CD8-positive, alpha-beta memory T cell (primary cell): ENCODE measurements around the gene PCDH9. TPM values are rescaled to one million over a fixed set of nuclear protein-coding genes. Genes with fewer than 3 reads are reported as not detected.
A peak's percentile ranks its signal among the peaks of the same experiment; 100 is the strongest.

Experiments used
- CTCF ChIA-PET: fragments of 350-600 bp; sonication (Branson Sonifier 250); formaldehyde crosslinking; loops from one replicate; lab custom pipeline; 2021; ENCODE audit warnings: antibody characterized with exemption; lab: Charles Lee
- POLR2A ChIA-PET: fragments of 350-600 bp; sonication (Branson Sonifier 250); formaldehyde crosslinking; loops from one replicate; lab custom pipeline; 2021; ENCODE audit warnings: antibody characterized with exemption; lab: Charles Lee
- DNase-seq, 5 donors: peaks; one replicate each; pipeline versions ENCODE4 v3.0.0 to v3.0.0-alpha.2; 2020 to 2022; ENCODE audit warnings: mixed read lengths in 1 of 5
- H3K27ac ChIP-seq: one replicate; pipeline ENCODE4 v1.7.0; 2013; ENCODE audit warnings: low read depth, mild to moderate bottlenecking, low read length, moderate library complexity
- H3K27me3 ChIP-seq: 2 replicates; pipeline ENCODE4 v1.7.0; 2013; ENCODE audit warnings: low read length, mild to moderate bottlenecking; ENCODE audit not compliant: insufficient read depth, poor library complexity, severe bottlenecking
- H3K36me3 ChIP-seq: 2 replicates; pipeline ENCODE4 v1.7.0; 2013; ENCODE audit warnings: mild to moderate bottlenecking, low read length, moderate library complexity; ENCODE audit not compliant: insufficient read depth
- H3K4me1 ChIP-seq: 2 replicates; pipeline ENCODE4 v1.7.0; 2013; ENCODE audit warnings: mild to moderate bottlenecking, low read length, moderate library complexity; ENCODE audit not compliant: insufficient read depth
- H3K4me3 ChIP-seq: 2 replicates; pipeline ENCODE4 v1.7.0; 2013; ENCODE audit warnings: mild to moderate bottlenecking, low read length
- H3K9me3 ChIP-seq: 2 replicates; pipeline ENCODE4 v1.7.0; 2013; ENCODE audit warnings: mild to moderate bottlenecking, low read length
- H3K27ac Mint-ChIP-seq, 8 donors: one replicate each; pipeline ENCODE4 v1.8.0; 2020 to 2021; ENCODE audit warnings: mixed read lengths in 8 of 8, mild to moderate bottlenecking in 6 of 8, inconsistent platforms in 3 of 8, moderate library complexity in 3 of 8
- H3K27me3 Mint-ChIP-seq, 2 donors: one replicate each; pipeline ENCODE4 v1.8.0; 2020 to 2021; ENCODE audit warnings: mixed read lengths in 2 of 2, mild to moderate bottlenecking in 1 of 2, moderate library complexity in 1 of 2
- H3K36me3 Mint-ChIP-seq, 3 donors: one replicate each; pipeline ENCODE4 v1.8.0; 2020 to 2021; ENCODE audit warnings: mixed read lengths in 3 of 3, inconsistent platforms in 1 of 3, mild to moderate bottlenecking in 1 of 3
- H3K4me1 Mint-ChIP-seq, 3 donors: one replicate each; pipeline ENCODE4 v1.8.0; 2020 to 2021; ENCODE audit warnings: mixed read lengths in 3 of 3, inconsistent platforms in 1 of 3, mild to moderate bottlenecking in 1 of 3
- H3K4me3 Mint-ChIP-seq, 7 donors: one replicate each; pipeline ENCODE4 v1.8.0; 2020 to 2021; ENCODE audit warnings: mixed read lengths in 7 of 7, mild to moderate bottlenecking in 6 of 7, moderate library complexity in 4 of 7, inconsistent platforms in 2 of 7
- H3K9me3 Mint-ChIP-seq, 5 donors: one replicate each; pipeline ENCODE4 v1.8.0; 2020 to 2022; ENCODE audit warnings: mixed read lengths in 5 of 5, mild to moderate bottlenecking in 3 of 5, moderate library complexity in 2 of 5, inconsistent platforms in 1 of 5
- polyA plus RNA-seq: library from polyadenylated mRNA; unstranded; fragments of 300-500 nt; fragmentation: Illumina TruSeq; gene quantifications from one replicate; pipeline ENCODE4 v1.2.3, GENCODE V29; 2021
- total RNA-seq, 2 experiments: library from RNA; stranded (reverse); gene quantifications; one replicate each; pipeline ENCODE4 v1.2.3, GENCODE V29; 2021

Gene PCDH9
- total and polyA plus RNA-seq, 3 experiments from 2014 or later: 0.09 to 0.21 (median 0.16) TPM

- Mint-ChIP-seq H3K9me3 (peaks cover 0 to 4% (median 3%) of the 10 kb centered on the region in 5 donors), H3K27ac (no peak overlapping the region), H3K36me3 (no peaks in the 10 kb centered on the region), H3K4me1 (no peaks in the 10 kb centered on the region), H3K27me3 (no peaks in the 10 kb centered on the region), H3K4me3 (no peak overlapping the region)
- H3K36me3 ChIP-seq: no peaks in the 10 kb centered on the region
- no peaks in the 10 kb centered on the region for H3K9me3 ChIP-seq
- POLR2A ChIA-PET: no interaction called here
- CTCF ChIA-PET: no interaction called here
- H3K27ac ChIP-seq: no peak overlapping the region
- H3K4me1 ChIP-seq: no peaks in the 10 kb centered on the region
- no peak overlapping the region for H3K4me3 ChIP-seq
- no peaks in the 10 kb centered on the region for H3K27me3 ChIP-seq
- no peak for DNase-seq
Observed at GRCh38 chr13:67258482-67258881, 28.3 kb upstream of the PCDH9 start.

GRCh38 chr13:67238861-67239260 lies 8.7 kb upstream of the PCDH9 start:
- ChIA-PET POLR2A (no interaction called here), CTCF (interaction anchor here (1.3 kb wide), 1 partner anchor 10 kb away, joined by 6 read pairs; no protein-coding TSS in a partner anchor)
- Histone ChIP-seq H3K9me3 (no peaks in the 10 kb centered on the region), H3K4me3 (no peak overlapping the region), H3K27me3 (no peaks in the 10 kb centered on the region), H3K27ac (no peak overlapping the region), H3K36me3 (no peaks in the 10 kb centered on the region), H3K4me1 (no peaks in the 10 kb centered on the region)
- DNase-seq: no peak
- no peaks in the 10 kb centered on the region for H3K36me3 Mint-ChIP-seq
- no peaks in the 10 kb centered on the region for H3K27me3 Mint-ChIP-seq
- no peaks in the 10 kb centered on the region for H3K4me1 Mint-ChIP-seq
- H3K4me3 Mint-ChIP-seq: no peak overlapping the region
- no peaks in the 10 kb centered on the region for H3K9me3 Mint-ChIP-seq
- H3K27ac Mint-ChIP-seq: no peak overlapping the region

GRCh38 chr13:67238277-67238859 lies 8.2 kb upstream of the PCDH9 start:
- no peak overlapping the region for H3K27ac Mint-ChIP-seq
- Histone ChIP-seq H3K9me3 (no peaks in the 10 kb centered on the region), H3K27ac (no peak overlapping the region), H3K4me3 (no peak overlapping the region), H3K27me3 (no peaks in the 10 kb centered on the region), H3K36me3 (no peaks in the 10 kb centered on the region), H3K4me1 (no peaks in the 10 kb centered on the region)
- CTCF ChIA-PET: interaction anchor here (1.3 kb wide), 1 partner anchor 9 kb away, joined by 6 read pairs; no protein-coding TSS in a partner anchor
- DNase-seq: peak in 1 of 5 donors; percentile 23
- H3K27me3 Mint-ChIP-seq: no peaks in the 10 kb centered on the region
- no peaks in the 10 kb centered on the region for H3K9me3 Mint-ChIP-seq
- H3K4me3 Mint-ChIP-seq: no peak overlapping the region
- POLR2A ChIA-PET: no interaction called here
- H3K4me1 Mint-ChIP-seq: no peaks in the 10 kb centered on the region
- no peaks in the 10 kb centered on the region for H3K36me3 Mint-ChIP-seq

DNA sequence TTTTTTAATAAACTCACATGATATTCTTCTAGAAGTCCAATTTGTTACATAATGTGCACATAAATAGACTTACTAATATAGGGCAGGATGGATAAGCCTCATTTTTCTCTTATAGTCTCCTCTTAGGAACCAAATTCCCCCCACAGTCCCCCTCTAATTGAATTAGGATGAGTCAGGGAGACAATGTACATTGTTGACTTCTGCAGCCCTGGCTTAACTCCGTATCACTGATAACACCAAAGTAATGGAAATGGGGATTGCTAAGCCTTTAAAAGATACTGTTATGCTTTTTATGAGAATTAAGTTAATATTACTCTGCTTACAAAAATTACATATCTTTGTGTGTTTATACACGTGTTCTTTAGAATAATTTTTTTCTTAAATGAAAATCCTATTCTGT lies 5.1 kb upstream of the PCDH9 start:
- Histone ChIP-seq H3K27ac (no peak overlapping the region), H3K4me3 (no peak overlapping the region), H3K9me3 (no peaks in the 10 kb centered on the region), H3K4me1 (no peaks in the 10 kb centered on the region), H3K27me3 (no peaks in the 10 kb centered on the region), H3K36me3 (no peaks in the 10 kb centered on the region)
- Mint-ChIP-seq H3K4me1 (peaks cover 7 to 17% (median 16%) of the 10 kb centered on the region in 3 donors), H3K27ac (no peak overlapping the region), H3K4me3 (no peak overlapping the region), H3K36me3 (peaks cover 0 to 1% (median 0%) of the 10 kb centered on the region in 3 donors), H3K9me3 (no peaks in the 10 kb centered on the region), H3K27me3 (peaks cover 1 to 3% of the 10 kb centered on the region in 2 donors)
- ChIA-PET POLR2A (no interaction called here), CTCF (no interaction called here)
- no peak for DNase-seq

- ChIA-PET CTCF (no interaction called here), POLR2A (no interaction called here)
- Mint-ChIP-seq H3K4me1 (peaks cover 7 to 17% (median 16%) of the 10 kb centered on the region in 3 donors), H3K36me3 (peaks cover 0 to 1% (median 0%) of the 10 kb centered on the region in 3 donors), H3K27ac (no peak overlapping the region), H3K9me3 (no peaks in the 10 kb centered on the region), H3K4me3 (peak overlapping the region in 3 of 7 donors; percentile 5 to 46 (median 19)), H3K27me3 (peaks cover 1 to 8% of the 10 kb centered on the region in 2 donors)
- H3K4me1 ChIP-seq: peaks cover 14% of the 10 kb centered on the region
- H3K4me3 ChIP-seq: no peak overlapping the region
- no peaks in the 10 kb centered on the region for H3K9me3 ChIP-seq
- H3K27ac ChIP-seq: no peak overlapping the region
- no peaks in the 10 kb centered on the region for H3K36me3 ChIP-seq
- no peak for DNase-seq
- H3K27me3 ChIP-seq: peaks cover 4% of the 10 kb centered on the region
Observed at GRCh38 chr13:67232384-67232783, 2.2 kb upstream of the PCDH9 start.

DNA sequence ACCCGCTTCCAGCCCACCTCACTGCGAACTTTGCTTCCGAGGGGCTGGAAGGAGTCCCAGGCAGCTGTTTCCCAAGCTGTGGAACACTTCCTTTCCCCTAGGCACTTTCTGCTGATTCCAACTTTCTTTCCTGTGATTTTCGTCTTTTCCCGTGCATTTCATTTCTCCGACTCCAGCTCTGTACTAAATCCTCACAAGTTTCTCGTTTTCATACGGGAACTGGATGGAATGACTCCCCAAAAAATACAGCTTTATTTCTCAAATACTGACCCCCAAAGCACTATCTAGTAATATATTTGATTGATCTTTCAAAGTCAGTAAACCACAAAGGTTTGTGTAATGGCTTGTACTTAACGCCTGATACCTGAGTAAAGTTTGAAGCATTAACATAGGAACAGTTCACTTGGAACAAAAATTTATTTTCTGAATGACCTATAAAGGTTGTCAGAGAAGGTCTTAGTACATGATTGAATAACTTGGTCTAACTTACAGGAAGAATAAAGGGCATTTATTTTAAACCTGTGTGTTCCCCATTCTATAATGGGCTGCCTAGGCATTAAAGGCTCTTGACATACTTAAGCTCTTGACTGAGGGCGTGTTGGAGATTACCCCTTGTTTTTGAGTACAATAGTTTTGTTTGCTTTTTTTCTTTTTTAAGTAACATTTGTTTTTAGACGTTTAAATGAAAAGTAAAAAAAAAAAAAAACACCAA lies 1.3 kb upstream of the PCDH9 start:
- no peaks in the 10 kb centered on the region for H3K9me3 ChIP-seq
- Mint-ChIP-seq H3K27me3 (peaks cover 1 to 8% of the 10 kb centered on the region in 2 donors), H3K36me3 (peaks cover 0 to 1% (median 0%) of the 10 kb centered on the region in 3 donors), H3K4me1 (peaks cover 7 to 17% (median 16%) of the 10 kb centered on the region in 3 donors), H3K4me3 (no peak overlapping the region), H3K9me3 (no peaks in the 10 kb centered on the region), H3K27ac (peak overlapping the region in 4 of 8 donors; percentile 12 to 57 (median 14))
- no peaks in the 10 kb centered on the region for H3K36me3 ChIP-seq
- CTCF ChIA-PET: no interaction called here
- no peak overlapping the region for H3K27ac ChIP-seq
- no peak for DNase-seq
- peaks cover 4% of the 10 kb centered on the region for H3K27me3 ChIP-seq
- peaks cover 14% of the 10 kb centered on the region for H3K4me1 ChIP-seq
- POLR2A ChIA-PET: no interaction called here
- H3K4me3 ChIP-seq: peak overlapping the region; percentile 65

DNA sequence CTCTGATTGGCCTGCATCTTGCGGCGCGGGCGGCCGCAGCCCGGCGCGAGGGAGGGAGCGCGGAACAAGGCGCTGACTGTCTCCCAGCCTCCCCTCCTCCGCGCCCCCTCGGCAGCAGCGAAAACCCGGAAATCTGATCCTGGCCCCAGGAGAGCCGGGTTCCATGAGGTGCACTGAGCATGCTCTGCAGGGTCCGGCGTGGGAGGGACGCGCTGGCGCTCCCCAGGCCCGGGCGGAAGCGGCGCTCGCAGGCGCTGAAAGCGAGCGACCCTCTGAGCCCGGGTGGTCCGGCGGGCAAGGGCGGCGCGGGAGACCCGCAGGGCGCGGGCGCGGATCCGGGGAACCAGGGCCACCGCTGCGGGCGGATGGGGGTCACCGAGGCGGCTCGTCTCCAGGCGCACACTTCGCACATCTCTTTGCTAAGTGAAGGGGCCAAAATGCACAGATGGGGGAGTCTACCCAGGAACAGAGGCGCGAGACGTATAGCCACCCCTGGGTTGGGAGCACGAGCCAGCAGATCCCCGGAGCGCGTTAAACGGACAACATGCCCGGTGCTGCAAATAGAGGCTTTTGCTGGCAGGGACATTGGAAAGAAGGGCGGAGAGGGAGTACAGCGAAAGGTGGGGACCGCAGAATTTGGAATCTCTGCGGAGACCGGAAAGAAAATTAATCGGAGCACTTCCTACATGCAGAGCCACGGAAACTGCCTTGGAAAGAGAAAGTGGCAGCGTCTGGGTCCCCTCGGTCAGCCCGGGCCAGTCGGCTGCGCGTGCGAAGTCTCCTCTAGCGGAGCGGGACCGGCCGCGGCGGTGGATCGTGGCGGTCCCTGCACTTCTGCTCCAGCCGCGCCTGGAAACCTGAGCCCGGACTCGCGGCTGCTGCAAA lies 510 bp upstream of the PCDH9 start:
- H3K27ac Mint-ChIP-seq: peak overlapping the region in 4 of 8 donors; percentile 61 to 64 (median 63)
- no peaks in the 10 kb centered on the region for H3K9me3 Mint-ChIP-seq
- Histone ChIP-seq H3K4me3 (peak overlapping the region; percentile 65), H3K27ac (no peak overlapping the region), H3K36me3 (no peaks in the 10 kb centered on the region), H3K9me3 (no peaks in the 10 kb centered on the region), H3K27me3 (peaks cover 4% of the 10 kb centered on the region), H3K4me1 (peaks cover 14% of the 10 kb centered on the region)
- CTCF ChIA-PET: no interaction called here
- H3K4me3 Mint-ChIP-seq: no peak overlapping the region
- peaks cover 0 to 1% (median 0%) of the 10 kb centered on the region in 3 donors for H3K36me3 Mint-ChIP-seq
- peaks cover 8 to 17% (median 16%) of the 10 kb centered on the region in 3 donors for H3K4me1 Mint-ChIP-seq
- POLR2A ChIA-PET: no interaction called here
- H3K27me3 Mint-ChIP-seq: peaks cover 1 to 10% of the 10 kb centered on the region in 2 donors
- peak; percentile 50 to 86 (median 71) for DNase-seq
